K562 (cell line): ENCODE data around the gene KBTBD12. TPM values are rescaled to one million over a fixed set of nuclear protein-coding genes. Genes with fewer than 3 reads are reported as not detected.

ENCODE experiments used
- ATAC-seq: fragments of 200-7000 bp; cut with Tn5 transposase; 3 replicates; pipeline ENCODE4 v1.9.1; 2020; ENCODE audit warnings: moderate library complexity
- BruUV-seq: library from RNA; stranded (reverse); fragments of 400-500 nt; replicated peaks from 2 replicates; lab custom pipeline; 2021; lab: Mats Ljungman, UMichigan
- CTCF ChIA-PET: fragments of 300-600 bp; formaldehyde crosslinking; extraction: SDS; loops from one replicate; lab custom pipeline; 2021; ENCODE audit warnings: low intra/inter-chr PET ratio; lab: Yijun Ruan, JAX
- POLR2A ChIA-PET: fragments of 300-600, 350-650 bp; sonication (Branson Sonifier 250); formaldehyde crosslinking; extraction: SDS; loops from one replicate; lab custom pipeline; 2021; ENCODE audit warnings: antibody characterized with exemption, inconsistent platforms; lab: Yijun Ruan, JAX
- DNase-seq, 4 experiments: peaks; one replicate each; pipeline versions ENCODE4 v3.0.0 to v3.0.0-alpha.2; 2011 to 2018; ENCODE audit warnings: low spot score in 3 of 4, mixed read lengths in 3 of 4; ENCODE audit errors: extremely low read depth in 1 of 4
- FAIRE-seq: peaks from 2 replicates; lab custom pipeline; 2011; peaks lifted over from hg19 to GRCh38; lab: Jason Lieb, UNC
- H2AFZ ChIP-seq: 2 replicates; pipeline ENCODE4 v1.6.0; 2011; ENCODE audit warnings: low read depth, low read length, control low read depth, inconsistent platforms
- H3K27ac ChIP-seq: fragments of 200-600 bp; 3 replicates; pipeline ENCODE4 v1.8.0; 2011; ENCODE audit warnings: low read depth, mild to moderate bottlenecking, control low read depth, inconsistent platforms, low read length, moderate library complexity, mixed read lengths; ENCODE audit errors: extremely low read depth
- H3K27me3 ChIP-seq, 2 experiments: fragments of 300-600 bp in 1 of 2; 2 replicates in 1 of 2; 3 replicates in 1 of 2; pipeline versions ENCODE4 v1.6.0 to v1.8.0; 2011; ENCODE audit warnings: inconsistent platforms in 2 of 2, low read length in 2 of 2, mild to moderate bottlenecking in 1 of 2, mixed read lengths in 1 of 2, moderate library complexity in 1 of 2; ENCODE audit not compliant: control insufficient read depth in 2 of 2, insufficient read depth in 2 of 2
- H3K36me3 ChIP-seq: fragments of 300-600 bp; 3 replicates; pipeline ENCODE4 v1.8.0; 2011; ENCODE audit warnings: mild to moderate bottlenecking, low read length, inconsistent platforms; ENCODE audit not compliant: control insufficient read depth, insufficient read depth
- H3K4me1 ChIP-seq, 2 experiments: fragments of 200-600 bp in 1 of 2; replicated peaks in 1 of 2; 2 replicates in 1 of 2; 3 replicates in 1 of 2; pipeline versions ENCODE4 v1.5.1 to v1.8.0; 2011; ENCODE audit warnings: inconsistent platforms in 2 of 2, low read length in 2 of 2, mild to moderate bottlenecking in 1 of 2, mixed read lengths in 1 of 2, moderate library complexity in 1 of 2; ENCODE audit not compliant: control insufficient read depth in 2 of 2, insufficient read depth in 2 of 2
- H3K4me2 ChIP-seq: 2 replicates; pipeline ENCODE4 v1.6.1; 2011; ENCODE audit warnings: low read length, control low read depth, inconsistent platforms, mixed read lengths; ENCODE audit not compliant: insufficient read depth
- H3K4me3 ChIP-seq: fragments of 200-600 bp; sonication (generic), shearing (Covaris generic); 2 replicates; pipeline ENCODE4 v1.5.1; 2016; ENCODE audit warnings: control low read depth, inconsistent platforms
- H3K79me2 ChIP-seq: fragments of 200-600 bp; 3 replicates; pipeline ENCODE4 v1.8.0; 2011; ENCODE audit warnings: low read length, inconsistent platforms; ENCODE audit not compliant: control insufficient read depth, insufficient read depth
- H3K9ac ChIP-seq, 2 experiments: 2 replicates each; pipeline versions ENCODE4 v1.6.0 to v1.6.1; 2011; ENCODE audit warnings: low read depth in 2 of 2, low read length in 2 of 2, control low read depth in 1 of 2, inconsistent platforms in 1 of 2, mild to moderate bottlenecking in 1 of 2, mixed read lengths in 1 of 2; ENCODE audit not compliant: insufficient read depth in 1 of 2
- H3K9me1 ChIP-seq: one replicate; pipeline ENCODE4 v1.6.0; 2011; ENCODE audit warnings: inconsistent platforms, mild to moderate bottlenecking, low read length, moderate library complexity; ENCODE audit not compliant: control insufficient read depth, insufficient read depth
- H3K9me3 ChIP-seq: replicated peaks from 2 replicates; pipeline ENCODE4 v1.5.1; 2011; ENCODE audit warnings: low read depth, low read length, inconsistent platforms; ENCODE audit not compliant: control insufficient read depth, insufficient read depth
- H4K20me1 ChIP-seq: replicated peaks from 2 replicates; pipeline ENCODE4 v1.6.1; 2011; ENCODE audit warnings: low read length, inconsistent platforms, mixed read lengths; ENCODE audit not compliant: control insufficient read depth, insufficient read depth
- CBFA2T2 ChIP-seq: fragments of 450-650 bp; conservative IDR thresholded peaks from 2 replicates; pipeline ENCODE4 v1.6.1; 2017; ENCODE audit warnings: mild to moderate bottlenecking
- EP400 ChIP-seq: fragments of 450-650 bp; IDR thresholded peaks from 2 replicates; pipeline ENCODE4 v1.6.1; 2017; ENCODE audit warnings: antibody characterized with exemption, mild to moderate bottlenecking, moderate library complexity
- FUS ChIP-seq: fragments of 200-400 bp; formaldehyde crosslinking; optimal IDR thresholded peaks from 2 replicates; pipeline ENCODE3; 2017; ENCODE audit warnings: low read depth, low read length
- HDAC1 ChIP-seq, 2 experiments: fragments of 450-650 bp; IDR thresholded peaks; 2 replicates each; pipeline ENCODE4 v1.6.1; 2016 to 2017; ENCODE audit warnings: inconsistent platforms in 1 of 2, mild to moderate bottlenecking in 1 of 2, moderate library complexity in 1 of 2
- JUNB ChIP-seq: fragments of 450-650 bp; formaldehyde crosslinking; conservative IDR thresholded peaks from 2 replicates; pipeline ENCODE4 v1.4.0; 2020; ENCODE audit warnings: mild to moderate bottlenecking
- L3MBTL2 ChIP-seq: fragments of 450-650 bp; IDR thresholded peaks from 2 replicates; pipeline ENCODE4 v1.6.1; 2016; ENCODE audit warnings: mild to moderate bottlenecking, moderate library complexity
- NCOA4 ChIP-seq: fragments of 450-650 bp; IDR thresholded peaks from 2 replicates; pipeline ENCODE4 v1.6.1; 2018; ENCODE audit warnings: mild to moderate bottlenecking; ENCODE audit not compliant: partially characterized antibody
- PHF8 ChIP-seq: fragments of 200-600 bp; sonication (generic); IDR thresholded peaks from 2 replicates; pipeline ENCODE4 v1.6.1; 2012; ENCODE audit warnings: mixed run types, mild to moderate bottlenecking, inconsistent platforms, low read length, moderate library complexity, borderline replicate concordance
- POLR2H ChIP-seq: IDR thresholded peaks from 2 replicates; pipeline ENCODE4 v1.6.1; 2016; ENCODE audit warnings: missing genetic modification characterization, low read depth, mild to moderate bottlenecking, control low read depth, missing compliant biosample characterization, moderate library complexity
- SAP30 ChIP-seq: fragments of 200-600 bp; sonication (generic); IDR thresholded peaks from 2 replicates; pipeline ENCODE4 v1.6.1; 2012; ENCODE audit warnings: borderline replicate concordance, low read depth, mild to moderate bottlenecking, moderate library complexity, low read length, control low read depth, inconsistent platforms; ENCODE audit not compliant: insufficient read depth, poor library complexity, severe bottlenecking
- ZNF696 ChIP-seq: fragments of 250-450 bp; sonication (Bioruptor Pico); conservative IDR thresholded peaks from 2 replicates; pipeline ENCODE4 v1.4.0; 2020; ENCODE audit warnings: mild to moderate bottlenecking, moderate library complexity
- WGBS: fragments of 100-300 bp; shearing (Covaris generic); methylation state at CpG from one replicate; pipeline ENCODE4 v1.1.6; 2016; ENCODE audit warnings: low coverage, mixed read lengths; ENCODE audit not compliant: insufficient coverage; ENCODE audit errors: missing lambda C conversion rate; 5-methylcytosine and 5-hydroxymethylcytosine counted together
- in situ Hi-C: fragments of 300-500 bp; cut with MboI; formaldehyde crosslinking; loops from 4 replicates; pipeline ENCODE4 v1.15.0; 2018; ENCODE audit warnings: inconsistent platforms, mixed read lengths
- intact Hi-C: fragments of 100-400 bp; cut with micrococcal nuclease; formaldehyde crosslinking; loops from 2 replicates; pipeline ENCODE4 v1.14.2; 2022
- polyA plus RNA-seq, 8 experiments: library from polyadenylated mRNA; depleted of rRNA in 4 of 8; stranded (reverse) in 5 of 8; unstranded in 3 of 8; fragments of >200 nt; fragmentation: Nextera tagmentation in 2 of 8; fragmentation: Illumina TruSeq in 1 of 8; extraction: Ambion mirVana in 2 of 8; extraction: Trizol in 1 of 8; gene quantifications; 2 replicates each; pipeline versions ENCODE4 v1.2.1 to v1.2.3, GENCODE V29; 2011 to 2014; ENCODE audit warnings: inconsistent platforms in 1 of 8, missing spikeins in 1 of 8
- total RNA-seq, 7 experiments: library from RNA; depleted of rRNA in 6 of 7; stranded (reverse); fragments of >200 nt in 6 of 7; fragmentation: Illumina TruSeq in 2 of 7; extraction: Trizol in 2 of 7; gene quantifications; 2 replicates each; pipeline versions ENCODE4 v1.2.1 to v1.2.3, GENCODE V29; 2011 to 2021; ENCODE audit warnings: low replicate concordance in 1 of 7
- TF ChIP-seq, protein P1 (sequence below), 2 experiments: fragments of 450-650 bp in 1 of 2; sonication (generic) in 1 of 2; formaldehyde crosslinking in 1 of 2; IDR thresholded peaks in 1 of 2; conservative IDR thresholded peaks in 1 of 2; 2 replicates each; pipeline versions ENCODE4 v1.6.1 to v1.8.1; 2016 to 2023; ENCODE audit warnings: mild to moderate bottlenecking in 2 of 2, moderate library complexity in 2 of 2, inconsistent platforms in 1 of 2, missing genetic modification reagents in 1 of 2
- TF ChIP-seq, protein P2 (sequence below): fragments of 450-650 bp; IDR thresholded peaks from 2 replicates; pipeline ENCODE4 v1.6.1; 2016; ENCODE audit warnings: mild to moderate bottlenecking

Gene KBTBD12
- total and polyA plus RNA-seq, 9 of the 15 experiments (the other 6 are each of a cell fraction or from before 2014, with no cell fraction given): not detected

DNA sequence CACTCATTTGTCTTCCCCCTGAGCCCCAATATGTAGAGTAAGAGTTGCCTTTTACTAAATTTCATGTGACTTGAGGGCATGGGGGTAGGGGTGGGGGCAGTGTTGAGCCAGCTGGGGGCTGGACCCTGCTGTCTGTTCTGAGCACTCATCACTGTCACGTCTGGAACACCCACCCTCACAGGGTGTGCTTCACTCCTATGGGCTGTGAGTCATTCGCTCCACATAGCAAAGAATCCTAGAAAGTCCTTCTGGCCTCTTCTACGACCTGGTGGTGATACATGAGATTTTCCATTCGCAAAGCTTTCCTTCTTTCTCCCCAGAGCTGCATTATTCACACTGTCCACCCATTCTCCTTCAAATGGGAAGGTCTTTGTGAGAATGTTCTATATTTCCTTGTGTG is 49.1 kb upstream of the KBTBD12 start:
- H3K27me3 ChIP-seq: peaks cover under 1 to 4% of the 10 kb centered on the region in 2 experiments; a peak in 3 of 5 replicates
- no peak overlapping the region for H3K27ac ChIP-seq
- no peaks in the 10 kb centered on the region for H3K36me3 ChIP-seq
- no peak overlapping the region for H3K4me3 ChIP-seq
- no peaks in the 10 kb centered on the region for H4K20me1 ChIP-seq
- TF ChIP-seq CBFA2T2 (no peak), JUNB (CRISPR knock-in tag) (no peak)
- TF ChIP-seq, protein P1, sequence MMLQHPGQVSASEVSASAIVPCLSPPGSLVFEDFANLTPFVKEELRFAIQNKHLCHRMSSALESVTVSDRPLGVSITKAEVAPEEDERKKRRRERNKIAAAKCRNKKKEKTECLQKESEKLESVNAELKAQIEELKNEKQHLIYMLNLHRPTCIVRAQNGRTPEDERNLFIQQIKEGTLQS (IDR thresholded peaks at IDR 0.05): no peak
- TF ChIP-seq, protein P1 (CRISPR knock-in tag; conservative IDR thresholded peaks at IDR 0.05): no peak
- H3K4me1 ChIP-seq: no peaks in the 10 kb centered on the region
- no peak overlapping the region for H2AFZ ChIP-seq
- WGBS: 0% methylated on average over 4 of the region's 4 CpGs
- no peaks in the 10 kb centered on the region for H3K79me2 ChIP-seq
- ATAC-seq (no peak), FAIRE-seq (no peak), DNase-seq (no peak)
- CTCF ChIA-PET: no interaction called here
- H3K9ac ChIP-seq: no peak overlapping the region
- no TSS peak for BruUV-seq
- H3K4me2 ChIP-seq: no peak overlapping the region
- H3K9me1 ChIP-seq: no peaks in the 10 kb centered on the region
- no peaks in the 10 kb centered on the region for H3K9me3 ChIP-seq
- intact Hi-C loops (no loop called here), in situ Hi-C loops (no loop called here)
- POLR2A ChIA-PET: interaction anchor here (0.6 kb wide), 1 partner anchor 136 kb away, joined by 4 read pairs; no protein-coding TSS in a partner anchor

DNA sequence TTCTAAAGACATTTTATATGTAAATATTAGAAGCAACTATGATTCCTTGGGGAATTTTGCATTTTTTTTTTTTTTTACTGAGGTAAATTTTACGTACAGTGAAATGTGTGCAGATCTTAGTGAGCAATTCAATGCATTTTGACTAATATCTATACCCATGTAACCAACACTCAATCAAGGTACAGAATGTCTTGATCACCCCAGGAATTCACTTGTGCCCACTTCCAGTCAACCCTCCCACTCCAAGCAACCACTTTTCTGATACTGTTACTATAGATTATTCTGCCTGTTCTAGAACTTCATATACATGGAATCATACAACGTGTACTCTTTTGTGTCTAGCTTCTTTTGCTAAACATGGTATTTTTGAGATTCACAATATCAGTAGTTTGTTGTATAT is 47.6 kb upstream of the KBTBD12 start:
- no peaks in the 10 kb centered on the region for H3K36me3 ChIP-seq
- BruUV-seq: no TSS peak
- ChIA-PET CTCF (no interaction called here), POLR2A (no interaction called here)
- in situ Hi-C loops: no loop called here
- no peak for DNase-seq
- FAIRE-seq: no peak
- no peak overlapping the region for H3K27ac ChIP-seq
- H3K4me2 ChIP-seq: no peak overlapping the region
- H3K27me3 ChIP-seq: peaks cover 3 to 12% of the 10 kb centered on the region in 2 experiments; a peak in 3 of 5 replicates
- H3K9me3 ChIP-seq: no peaks in the 10 kb centered on the region
- no peaks in the 10 kb centered on the region for H3K4me1 ChIP-seq
- ATAC-seq: no peak
- no peaks in the 10 kb centered on the region for H4K20me1 ChIP-seq
- no peak overlapping the region for H3K4me3 ChIP-seq
- no peaks in the 10 kb centered on the region for H3K9me1 ChIP-seq
- H3K79me2 ChIP-seq: no peaks in the 10 kb centered on the region
- intact Hi-C loops: no loop called here
- no peak overlapping the region for H2AFZ ChIP-seq
- H3K9ac ChIP-seq: no peak overlapping the region
- 0% methylated on average over 2 of the region's 2 CpGs for WGBS
- TF ChIP-seq HDAC1 (IDR thresholded peaks at IDR 0.05): no peak
- TF ChIP-seq EP400: no peak
- no peak for TF ChIP-seq L3MBTL2
- no peak for TF ChIP-seq FUS
- no peak for TF ChIP-seq ZNF696 (CRISPR knock-in tag)
- TF ChIP-seq PHF8: no peak
- TF ChIP-seq SAP30: no peak
- no peak for TF ChIP-seq NCOA4
- TF ChIP-seq, protein P2, sequence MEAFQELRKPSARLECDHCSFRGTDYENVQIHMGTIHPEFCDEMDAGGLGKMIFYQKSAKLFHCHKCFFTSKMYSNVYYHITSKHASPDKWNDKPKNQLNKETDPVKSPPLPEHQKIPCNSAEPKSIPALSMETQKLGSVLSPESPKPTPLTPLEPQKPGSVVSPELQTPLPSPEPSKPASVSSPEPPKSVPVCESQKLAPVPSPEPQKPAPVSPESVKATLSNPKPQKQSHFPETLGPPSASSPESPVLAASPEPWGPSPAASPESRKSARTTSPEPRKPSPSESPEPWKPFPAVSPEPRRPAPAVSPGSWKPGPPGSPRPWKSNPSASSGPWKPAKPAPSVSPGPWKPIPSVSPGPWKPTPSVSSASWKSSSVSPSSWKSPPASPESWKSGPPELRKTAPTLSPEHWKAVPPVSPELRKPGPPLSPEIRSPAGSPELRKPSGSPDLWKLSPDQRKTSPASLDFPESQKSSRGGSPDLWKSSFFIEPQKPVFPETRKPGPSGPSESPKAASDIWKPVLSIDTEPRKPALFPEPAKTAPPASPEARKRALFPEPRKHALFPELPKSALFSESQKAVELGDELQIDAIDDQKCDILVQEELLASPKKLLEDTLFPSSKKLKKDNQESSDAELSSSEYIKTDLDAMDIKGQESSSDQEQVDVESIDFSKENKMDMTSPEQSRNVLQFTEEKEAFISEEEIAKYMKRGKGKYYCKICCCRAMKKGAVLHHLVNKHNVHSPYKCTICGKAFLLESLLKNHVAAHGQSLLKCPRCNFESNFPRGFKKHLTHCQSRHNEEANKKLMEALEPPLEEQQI: no peak
- TF ChIP-seq POLR2H (tag): no peak
